KMS-11 (cell line): ENCODE data around the gene IL21R.

Experiments
- H2AFZ ChIP-seq: fragments of 200-600 bp; sonication (generic); 2 replicates; pipeline ENCODE4 v1.6.1; 2016; ENCODE audit warnings: antibody characterized with exemption, mixed run types, low read depth
- H3K27ac ChIP-seq: fragments of 200-600 bp; sonication (generic); 2 replicates; pipeline ENCODE4 v1.6.1; 2016; ENCODE audit warnings: mild to moderate bottlenecking, mixed run types
- H3K27me3 ChIP-seq: fragments of 200-600 bp; sonication (generic); 2 replicates; pipeline ENCODE4 v1.6.1; 2017; ENCODE audit warnings: mild to moderate bottlenecking, low read depth, mixed run types, moderate library complexity; ENCODE audit not compliant: insufficient read depth
- H3K36me3 ChIP-seq: fragments of 200-600 bp; sonication (generic); 2 replicates; pipeline ENCODE4 v1.6.1; 2017; ENCODE audit warnings: mild to moderate bottlenecking, mixed run types; ENCODE audit not compliant: insufficient read depth
- H3K4me1 ChIP-seq: fragments of 200-600 bp; sonication (generic); 2 replicates; pipeline ENCODE4 v1.6.1; 2016; ENCODE audit warnings: mild to moderate bottlenecking, low read depth, mixed run types; ENCODE audit not compliant: poor library complexity, severe bottlenecking
- H3K4me2 ChIP-seq: fragments of 200-600 bp; sonication (generic); 2 replicates; pipeline ENCODE4 v1.7.0; 2016; ENCODE audit warnings: mild to moderate bottlenecking, mixed run types
- H3K4me3 ChIP-seq: fragments of 200-600 bp; sonication (generic); IDR thresholded peaks from 2 replicates; pipeline ENCODE4 v1.6.1; 2017; ENCODE audit warnings: low read depth, low read length, mixed read lengths; ENCODE audit not compliant: insufficient read depth
- H3K79me2 ChIP-seq: fragments of 200-600 bp; sonication (generic); 2 replicates; pipeline ENCODE4 v1.6.1; 2016; ENCODE audit warnings: low read depth, mixed run types; ENCODE audit not compliant: insufficient read depth
- H3K9ac ChIP-seq: fragments of 200-600 bp; sonication (generic); 2 replicates; pipeline ENCODE4 v1.6.1; 2016; ENCODE audit warnings: mild to moderate bottlenecking, mixed run types
- H4K20me1 ChIP-seq: fragments of 200-600 bp; sonication (generic); 2 replicates; pipeline ENCODE4 v1.6.1; 2016; ENCODE audit warnings: mild to moderate bottlenecking, mixed run types; ENCODE audit not compliant: insufficient read depth
- TF ChIP-seq, protein P1 (sequence below): fragments of 200-600 bp; sonication (generic); conservative IDR thresholded peaks from 2 replicates; pipeline ENCODE4 v1.6.1; 2017; ENCODE audit warnings: low read depth, mild to moderate bottlenecking, antibody characterized with exemption, low read length, moderate library complexity, mixed read lengths

Gene IL21R

DNA sequence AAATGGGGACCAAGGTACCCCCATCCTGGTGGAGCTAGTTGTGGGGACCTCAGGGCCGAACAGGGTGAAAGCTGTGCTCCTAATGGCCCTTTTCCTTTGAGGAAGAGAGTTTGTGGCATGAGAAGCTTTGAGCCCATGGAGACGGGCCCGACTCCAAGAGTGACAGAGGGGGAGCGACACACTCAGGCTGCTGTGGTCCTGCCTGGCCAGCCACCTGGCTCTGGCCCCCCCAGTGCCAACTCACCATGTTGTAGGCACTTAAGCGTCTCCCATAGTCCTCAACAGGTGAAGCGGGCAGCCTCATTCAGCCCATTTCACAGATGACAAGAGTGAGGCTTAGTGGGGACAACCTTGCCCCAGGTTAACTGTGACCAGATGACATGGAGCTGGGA, 1.6 kb downstream of the IL21R start:
- H4K20me1 ChIP-seq = no peaks in the 10 kb centered on the region
- no peak overlapping the region for H3K4me3 ChIP-seq
- H3K79me2 ChIP-seq = peaks cover 31% of the 10 kb centered on the region
- H3K9ac ChIP-seq = peak overlapping the region; percentile 88
- no peaks in the 10 kb centered on the region for H3K27me3 ChIP-seq
- no peaks in the 10 kb centered on the region for H3K36me3 ChIP-seq
- TF ChIP-seq, protein P1, sequence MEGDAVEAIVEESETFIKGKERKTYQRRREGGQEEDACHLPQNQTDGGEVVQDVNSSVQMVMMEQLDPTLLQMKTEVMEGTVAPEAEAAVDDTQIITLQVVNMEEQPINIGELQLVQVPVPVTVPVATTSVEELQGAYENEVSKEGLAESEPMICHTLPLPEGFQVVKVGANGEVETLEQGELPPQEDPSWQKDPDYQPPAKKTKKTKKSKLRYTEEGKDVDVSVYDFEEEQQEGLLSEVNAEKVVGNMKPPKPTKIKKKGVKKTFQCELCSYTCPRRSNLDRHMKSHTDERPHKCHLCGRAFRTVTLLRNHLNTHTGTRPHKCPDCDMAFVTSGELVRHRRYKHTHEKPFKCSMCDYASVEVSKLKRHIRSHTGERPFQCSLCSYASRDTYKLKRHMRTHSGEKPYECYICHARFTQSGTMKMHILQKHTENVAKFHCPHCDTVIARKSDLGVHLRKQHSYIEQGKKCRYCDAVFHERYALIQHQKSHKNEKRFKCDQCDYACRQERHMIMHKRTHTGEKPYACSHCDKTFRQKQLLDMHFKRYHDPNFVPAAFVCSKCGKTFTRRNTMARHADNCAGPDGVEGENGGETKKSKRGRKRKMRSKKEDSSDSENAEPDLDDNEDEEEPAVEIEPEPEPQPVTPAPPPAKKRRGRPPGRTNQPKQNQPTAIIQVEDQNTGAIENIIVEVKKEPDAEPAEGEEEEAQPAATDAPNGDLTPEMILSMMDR = no peak
- H3K4me2 ChIP-seq = peak overlapping the region; percentile 92
- peak overlapping the region; percentile 54 for H2AFZ ChIP-seq
- H3K4me1 ChIP-seq = peaks cover 66% of the 10 kb centered on the region
- H3K27ac ChIP-seq = peak overlapping the region; percentile 82

- no peaks in the 10 kb centered on the region for H3K27me3 ChIP-seq
- H3K4me3 ChIP-seq = no peak overlapping the region
- H3K79me2 ChIP-seq = peaks cover 31% of the 10 kb centered on the region
These were observed 2.3 kb downstream of the IL21R start for GRCh38 chr16:27404163-27404823.

GRCh38 chr16:27405546-27406451, 3.8 kb downstream of the IL21R start:
- TF ChIP-seq, protein P1 = no peak
- Histone ChIP-seq H3K4me1 (peaks cover 65% of the 10 kb centered on the region), H2AFZ (no peak overlapping the region), H3K79me2 (peaks cover 36% of the 10 kb centered on the region), H3K9ac (no peak overlapping the region), H3K27me3 (no peaks in the 10 kb centered on the region), H3K36me3 (no peaks in the 10 kb centered on the region), H3K27ac (no peak overlapping the region), H3K4me2 (no peak overlapping the region; the same call in 1 of the 2 replicates), H3K4me3 (no peak overlapping the region), H4K20me1 (no peaks in the 10 kb centered on the region)

More at GRCh38 chr16:27404163-27404823, 2.3 kb downstream of the IL21R start:
- peak overlapping the region; percentile 88; the same call in 1 of the 2 replicates for H3K9ac ChIP-seq
- peak overlapping the region; percentile 92 for H3K4me2 ChIP-seq
- peaks cover 65% of the 10 kb centered on the region for H3K4me1 ChIP-seq
- H3K36me3 ChIP-seq = no peaks in the 10 kb centered on the region
- TF ChIP-seq, protein P1 = no peak
- H4K20me1 ChIP-seq = no peaks in the 10 kb centered on the region
- peak overlapping the region; percentile 82; the same call in 1 of the 2 replicates for H3K27ac ChIP-seq
- no peak overlapping the region for H2AFZ ChIP-seq

DNA sequence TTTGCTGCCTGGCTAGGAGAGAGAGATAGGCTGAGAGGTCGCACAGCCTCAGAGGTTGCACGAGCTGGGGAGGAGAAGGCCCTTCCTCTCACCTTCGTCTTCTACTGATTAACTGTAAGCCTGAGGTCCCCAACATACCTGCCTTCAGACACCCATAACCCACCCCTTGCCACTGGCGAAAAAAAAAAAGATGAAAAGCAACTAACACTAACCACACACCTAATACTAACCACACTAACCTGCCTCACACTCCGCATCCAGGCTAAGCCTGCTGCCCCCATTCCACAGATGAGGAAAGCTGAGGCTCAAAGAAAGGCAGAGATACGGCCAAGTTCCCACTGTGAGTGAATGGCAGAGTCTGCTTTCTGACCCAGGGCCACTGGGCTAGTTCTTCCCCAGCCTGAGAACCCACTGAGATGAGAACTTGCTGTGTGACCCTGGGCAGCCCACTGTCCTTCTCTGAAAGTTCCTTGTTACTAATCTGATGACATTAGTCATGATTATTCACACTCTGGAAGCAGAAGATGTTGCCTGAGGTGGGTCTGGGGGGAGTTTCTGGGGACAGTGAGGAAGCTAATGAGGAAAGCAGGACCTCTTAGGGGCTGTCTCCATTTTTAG, 4.6 kb downstream of the IL21R start:
- Histone ChIP-seq H3K27me3 (no peaks in the 10 kb centered on the region), H2AFZ (no peak overlapping the region), H3K27ac (no peak overlapping the region), H3K4me3 (no peak overlapping the region), H3K36me3 (no peaks in the 10 kb centered on the region), H3K4me1 (peaks cover 57% of the 10 kb centered on the region), H3K9ac (no peak overlapping the region), H4K20me1 (no peaks in the 10 kb centered on the region), H3K4me2 (no peak overlapping the region), H3K79me2 (peaks cover 36% of the 10 kb centered on the region)
- TF ChIP-seq, protein P1 = no peak
